ENCODE data around the gene RAB30.

Gene RAB30

DNA sequence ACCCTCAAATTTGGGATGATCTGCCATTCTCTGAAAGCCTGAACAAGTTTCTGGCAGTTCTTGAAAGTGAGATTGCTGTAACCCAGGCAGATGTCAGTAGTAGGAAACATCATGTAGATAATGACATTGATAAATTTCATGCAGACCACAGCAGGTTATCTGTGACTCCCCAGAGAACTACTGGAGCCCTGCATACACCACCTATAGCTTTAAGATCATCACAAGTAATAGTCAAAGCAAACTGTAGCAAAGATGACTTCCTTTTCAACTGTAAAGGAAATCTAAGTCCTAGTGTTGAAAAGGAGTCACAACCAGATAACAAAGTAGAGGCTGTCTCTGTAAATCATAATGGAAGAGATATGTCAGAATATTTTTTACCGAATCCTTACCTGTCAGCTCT, 139.1 kb downstream of the RAB30 start:
- Histone ChIP-seq H3K4me1 (ENCODE audit: insufficient read depth, low read length) (no peaks in the 10 kb centered on the region), H3K27me3 (ENCODE audit: insufficient read depth, low read length) (no peaks in the 10 kb centered on the region), H3K9ac (ENCODE audit: low read depth, low read length) (no peak overlapping the region), H3K4me3 (ENCODE audit: low read length) (no peak overlapping the region), H3K36me3 (ENCODE audit: insufficient read depth, low read length) (peaks cover 66% of the 10 kb centered on the region), H3K27ac (ENCODE audit: low read depth, low read length) (no peak overlapping the region), H3K9me3 (ENCODE audit: insufficient read depth, low read depth, low read length) (no peaks in the 10 kb centered on the region)
- WGBS = no CpG with 5 or more reads among the region's 1 CpG

DNA sequence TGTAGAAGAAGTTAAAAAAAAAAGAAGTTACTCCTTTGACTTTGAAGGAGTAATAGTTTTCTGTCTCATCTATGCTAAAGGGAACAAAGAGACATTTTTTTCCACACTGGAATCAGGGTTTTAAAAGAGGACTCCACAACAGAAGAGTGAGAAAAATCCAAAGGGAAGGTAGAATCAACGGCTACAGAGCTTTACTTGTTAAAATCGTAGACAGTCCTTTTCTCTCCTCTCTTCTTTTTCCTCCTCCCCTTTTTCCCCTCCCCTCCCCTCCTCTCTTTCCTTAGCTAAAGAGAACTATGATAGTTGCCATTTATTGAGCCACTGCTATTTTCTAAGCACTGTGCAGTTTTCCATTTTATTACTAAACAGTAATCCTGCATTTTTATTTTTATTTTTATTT, 141.0 kb downstream of the RAB30 start:
- Histone ChIP-seq H3K36me3 (ENCODE audit: insufficient read depth, low read length) (peaks cover 73% of the 10 kb centered on the region), H3K9ac (ENCODE audit: low read depth, low read length) (no peak overlapping the region), H3K27me3 (ENCODE audit: insufficient read depth, low read length) (no peaks in the 10 kb centered on the region), H3K9me3 (ENCODE audit: insufficient read depth, low read depth, low read length) (no peaks in the 10 kb centered on the region), H3K27ac (ENCODE audit: low read depth, low read length) (no peak overlapping the region), H3K4me3 (ENCODE audit: low read length) (no peak overlapping the region), H3K4me1 (ENCODE audit: insufficient read depth, low read length) (no peaks in the 10 kb centered on the region)
- WGBS = 84% methylated on average over 2 of the region's 2 CpGs

DNA sequence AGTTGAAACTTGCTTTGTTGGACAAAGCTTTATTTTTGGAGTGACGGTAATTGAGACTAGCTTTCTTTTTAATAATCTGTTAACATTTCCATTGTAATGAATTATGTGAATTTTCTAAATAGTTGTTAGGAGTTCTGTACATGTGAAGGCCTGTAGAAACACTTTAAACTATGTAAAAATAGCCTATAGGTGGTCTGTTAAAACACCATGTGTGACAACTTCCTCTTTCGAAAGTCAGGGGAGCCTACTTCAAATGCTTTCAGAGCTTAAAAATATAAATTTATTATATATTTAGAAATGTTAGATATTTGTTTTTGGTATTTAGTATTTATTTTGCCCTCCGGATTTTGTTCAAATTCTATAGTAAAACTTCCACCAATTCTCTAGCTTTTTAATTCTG, 141.5 kb downstream of the RAB30 start:
- Histone ChIP-seq H3K27ac (ENCODE audit: low read depth, low read length) (no peak overlapping the region), H3K36me3 (ENCODE audit: insufficient read depth, low read length) (peaks cover 72% of the 10 kb centered on the region), H3K4me3 (ENCODE audit: low read length) (no peak overlapping the region), H3K9ac (ENCODE audit: low read depth, low read length) (no peak overlapping the region), H3K4me1 (ENCODE audit: insufficient read depth, low read length) (no peaks in the 10 kb centered on the region), H3K9me3 (ENCODE audit: insufficient read depth, low read depth, low read length) (no peaks in the 10 kb centered on the region), H3K27me3 (ENCODE audit: insufficient read depth, low read length) (no peaks in the 10 kb centered on the region)
- no CpG with 5 or more reads among the region's 3 CpGs for WGBS

DNA sequence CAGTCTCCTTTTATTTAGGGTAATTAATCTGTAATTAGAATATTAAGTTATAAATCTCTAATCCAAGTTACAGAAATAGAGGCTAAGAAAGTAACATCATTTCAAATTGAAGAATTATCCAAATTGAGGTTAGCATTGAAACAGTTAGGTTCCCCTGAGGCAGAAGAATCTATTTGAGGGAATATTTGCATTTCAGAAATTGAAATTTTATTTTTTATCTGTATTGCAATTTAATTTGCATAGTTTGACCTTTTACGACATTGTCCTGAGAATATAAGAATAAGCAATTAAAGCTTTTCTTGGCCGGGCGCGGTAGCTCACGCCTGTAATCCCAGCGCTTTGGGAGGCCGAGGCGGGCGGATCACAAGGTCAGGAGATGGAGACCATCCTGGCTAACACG, 142.6 kb downstream of the RAB30 start:
- Histone ChIP-seq H3K27me3 (ENCODE audit: insufficient read depth, low read length) (no peaks in the 10 kb centered on the region), H3K27ac (ENCODE audit: low read depth, low read length) (no peak overlapping the region), H3K36me3 (ENCODE audit: insufficient read depth, low read length) (peaks cover 68% of the 10 kb centered on the region), H3K4me1 (ENCODE audit: insufficient read depth, low read length) (no peaks in the 10 kb centered on the region), H3K9ac (ENCODE audit: low read depth, low read length) (no peak overlapping the region), H3K4me3 (ENCODE audit: low read length) (no peak overlapping the region), H3K9me3 (ENCODE audit: insufficient read depth, low read depth, low read length) (no peaks in the 10 kb centered on the region)
- WGBS = 96% methylated on average over 8 of the region's 10 CpGs

DNA sequence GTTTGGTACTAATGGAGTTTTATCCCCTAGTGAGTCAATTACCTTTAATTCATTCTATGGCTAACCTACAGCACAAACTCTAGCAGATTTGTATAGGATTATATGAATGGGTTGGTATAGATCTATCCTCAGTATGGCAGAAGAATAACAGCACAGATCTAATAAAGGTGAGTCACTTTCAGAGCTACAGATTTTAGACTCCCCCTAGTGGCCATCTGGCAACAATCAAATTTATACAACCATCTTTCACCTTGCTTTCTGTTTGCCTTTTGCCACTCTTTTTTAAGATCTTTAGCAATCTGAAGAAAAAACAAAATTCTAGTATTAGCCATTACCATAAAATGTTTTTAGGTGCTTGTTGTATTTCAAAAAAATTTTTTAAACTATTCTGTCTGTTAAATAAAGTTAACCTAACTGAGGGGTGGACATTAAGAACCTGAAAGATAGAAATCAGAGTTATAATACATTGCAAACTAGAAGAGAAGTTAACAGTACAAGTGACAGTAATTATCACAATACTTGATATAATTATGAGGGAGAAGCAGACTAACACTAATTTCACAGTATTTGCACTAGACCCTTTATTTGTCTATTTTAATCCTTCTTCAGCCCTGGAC, 144.3 kb downstream of the RAB30 start:
- Histone ChIP-seq H3K36me3 (ENCODE audit: insufficient read depth, low read length) (peaks cover 66% of the 10 kb centered on the region), H3K4me1 (ENCODE audit: insufficient read depth, low read length) (no peaks in the 10 kb centered on the region), H3K27ac (ENCODE audit: low read depth, low read length) (no peak overlapping the region)

DNA sequence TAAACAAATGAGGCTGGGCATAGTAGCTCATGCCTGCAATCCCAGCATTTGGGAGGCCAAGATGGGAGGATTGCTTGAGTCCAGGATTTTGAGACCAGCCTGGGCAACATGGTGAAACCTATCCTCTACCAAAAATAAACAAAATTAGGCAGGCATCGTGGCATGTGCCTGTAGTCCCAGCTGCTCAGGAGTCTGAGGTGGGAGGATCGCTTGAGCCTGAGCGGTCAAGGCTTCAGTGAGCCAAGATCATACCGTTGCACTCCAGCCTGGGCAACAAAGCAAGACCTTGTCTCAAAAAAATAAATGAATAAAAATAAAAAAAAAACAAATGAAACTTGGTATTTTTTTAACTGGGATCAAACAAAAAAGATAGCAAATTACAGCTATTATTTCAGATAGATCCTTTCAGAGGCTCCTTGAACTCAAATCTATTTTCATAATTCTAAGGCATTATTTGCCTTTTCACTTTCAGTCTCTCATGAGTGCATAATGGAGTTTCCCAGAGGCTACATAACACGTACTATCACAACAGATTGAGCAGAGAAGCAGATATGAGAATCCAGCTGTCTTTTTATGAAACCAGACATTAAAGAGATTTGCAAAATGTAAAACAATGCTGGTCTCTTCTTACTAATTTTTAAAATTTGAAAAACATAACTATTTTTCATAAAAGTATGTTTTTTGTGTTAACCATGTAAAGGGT, 147.0 kb downstream of the RAB30 start:
- peaks cover 53% of the 10 kb centered on the region for H3K36me3 ChIP-seq (ENCODE audit: insufficient read depth, low read length)
- 97% methylated on average over 4 of the region's 5 CpGs for WGBS
- no peak overlapping the region for H3K4me3 ChIP-seq (ENCODE audit: low read length)
- H3K27me3 ChIP-seq (ENCODE audit: insufficient read depth, low read length) = no peaks in the 10 kb centered on the region
- H3K27ac ChIP-seq (ENCODE audit: low read depth, low read length) = no peak overlapping the region
- no peaks in the 10 kb centered on the region for H3K9me3 ChIP-seq (ENCODE audit: insufficient read depth, low read depth, low read length)
- no peaks in the 10 kb centered on the region for H3K4me1 ChIP-seq (ENCODE audit: insufficient read depth, low read length)
- no peak overlapping the region for H3K9ac ChIP-seq (ENCODE audit: low read depth, low read length)

More for the DNA sequence above, 144.3 kb downstream of the RAB30 start:
- no peaks in the 10 kb centered on the region for H3K9me3 ChIP-seq (ENCODE audit: insufficient read depth, low read depth, low read length)
- H3K9ac ChIP-seq (ENCODE audit: low read depth, low read length) = no peak overlapping the region
- H3K4me3 ChIP-seq (ENCODE audit: low read length) = no peak overlapping the region
- no peaks in the 10 kb centered on the region for H3K27me3 ChIP-seq (ENCODE audit: insufficient read depth, low read length)
